Measurements from ENCODE around the gene MAGI3. TPM values are rescaled to one million over a fixed set of nuclear protein-coding genes. Genes with fewer than 3 reads are reported as not detected.
A peak's percentile ranks its signal among the peaks of the same experiment; 100 is the strongest.
"Not testable (repeated sequence)": the region's sequence is repeated elsewhere in the genome, so short reads cannot be mapped to it uniquely, and the experiment has no call there.

Gene MAGI3
- total RNA-seq, 1 experiment from 2014 or later = 8.7 TPM

DNA sequence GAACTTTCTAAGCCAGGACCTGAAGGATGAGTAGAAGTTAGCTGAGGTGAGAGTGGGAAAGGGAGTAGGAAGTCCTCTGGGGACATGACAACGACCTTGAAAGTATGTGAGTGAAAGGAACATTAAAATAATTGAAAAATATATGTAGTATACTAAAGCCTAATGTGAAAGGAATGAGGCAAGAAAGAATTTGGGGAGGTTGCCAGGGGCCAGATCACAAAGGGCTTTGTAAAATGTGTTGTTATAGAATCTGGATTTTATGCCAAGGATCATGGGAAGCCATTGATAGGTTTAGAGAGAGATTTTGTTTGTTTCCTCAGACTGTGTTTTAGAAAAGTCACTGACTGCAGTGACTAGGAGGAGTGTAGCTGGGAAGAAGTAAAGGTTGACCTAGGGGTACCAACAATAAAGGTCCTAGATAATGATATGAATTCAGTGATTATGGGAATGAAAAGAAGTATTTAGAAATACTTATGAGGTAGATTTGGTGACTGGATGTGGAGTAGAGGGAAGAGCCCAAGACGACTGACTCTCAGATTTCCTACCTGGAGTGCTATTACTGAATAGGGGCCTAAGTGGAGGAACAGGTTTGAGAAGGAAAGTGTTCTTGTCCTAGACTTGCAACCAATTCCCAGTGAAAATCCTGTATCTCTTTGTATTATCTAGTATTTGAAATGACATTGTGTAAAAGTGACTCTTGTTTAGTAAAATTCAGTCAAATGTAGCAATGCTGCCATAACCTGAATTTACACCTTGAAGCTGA, 189.1 kb downstream of the MAGI3 start:
- no peak for DNase-seq (ENCODE audit: low spot score)

DNA sequence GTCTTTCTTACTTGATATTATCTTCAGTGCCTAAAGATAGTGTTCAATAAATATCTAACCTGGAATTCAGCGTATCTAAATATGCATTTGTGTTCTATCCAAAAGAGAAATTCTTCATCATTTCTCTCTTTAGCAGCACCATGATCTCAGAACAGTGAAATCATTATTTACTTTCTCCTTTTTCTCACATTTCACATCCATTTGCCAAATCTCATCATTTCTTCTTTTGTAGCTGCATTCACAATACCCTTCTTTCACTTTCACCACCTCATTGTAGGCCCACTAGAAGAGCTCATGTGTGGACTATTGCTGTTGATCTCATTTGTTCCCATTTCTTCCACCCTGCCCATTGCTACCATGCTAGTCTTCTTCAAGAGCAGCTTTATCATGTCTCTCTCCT, 191.0 kb downstream of the MAGI3 start:
- DNase-seq (ENCODE audit: low spot score) = no peak

DNA sequence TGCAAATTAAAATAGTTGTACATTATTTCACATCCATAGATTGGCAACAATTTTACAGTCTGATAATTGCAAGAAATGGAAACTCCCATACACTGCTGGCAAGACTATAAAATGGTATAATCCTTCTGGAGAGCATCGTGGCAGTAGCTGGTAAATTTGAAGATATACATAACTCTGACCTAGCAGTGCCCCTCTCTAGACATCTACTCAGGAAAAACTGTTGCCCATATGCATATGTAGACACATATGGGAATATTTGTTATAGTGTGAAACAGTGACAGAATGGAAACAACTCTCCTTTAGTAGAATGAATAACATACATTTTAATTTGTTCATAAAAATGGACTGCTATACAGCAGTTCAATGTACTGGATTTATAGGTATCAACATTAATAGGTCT, 191.8 kb downstream of the MAGI3 start:
- no peak for DNase-seq (ENCODE audit: low spot score)

DNA sequence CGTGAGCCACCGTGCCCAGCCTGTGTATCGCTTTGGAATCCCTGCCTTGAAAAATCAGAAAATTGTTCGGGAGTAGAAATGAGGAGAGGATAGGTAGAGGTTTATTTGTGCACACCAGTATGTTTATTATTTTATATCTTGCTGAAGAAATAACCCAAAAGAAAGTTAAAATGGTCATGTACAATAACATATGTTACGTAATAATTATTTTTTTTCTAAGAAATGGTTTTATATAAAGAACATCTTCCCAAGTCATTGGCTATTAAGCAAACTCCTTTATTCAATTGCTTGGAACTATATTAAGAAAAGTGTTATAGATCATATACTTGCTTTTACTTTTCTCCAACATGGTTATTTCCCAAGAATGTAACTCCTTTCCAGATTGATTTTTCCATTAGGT, 197.2 kb downstream of the MAGI3 start:
- no peak for DNase-seq (ENCODE audit: low spot score)

DNA sequence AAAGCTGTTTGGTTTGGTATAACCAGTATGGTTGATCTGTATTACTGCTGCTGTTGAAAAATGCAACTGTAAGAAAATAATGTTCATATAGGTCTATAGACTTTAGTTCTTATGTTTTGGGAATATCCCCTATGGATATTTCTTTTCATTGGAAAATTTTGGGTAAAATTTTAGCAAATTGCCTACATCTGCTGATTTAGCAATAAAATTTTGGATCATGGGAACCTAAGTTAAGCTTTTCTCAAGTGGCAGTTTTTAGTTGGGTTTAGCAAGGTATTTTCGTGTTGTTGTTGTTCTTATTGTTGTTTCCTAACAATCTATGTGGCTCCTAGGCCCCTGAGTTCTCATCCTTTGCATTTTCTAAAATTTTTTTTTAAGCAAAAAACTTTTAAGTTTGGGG, 201.9 kb downstream of the MAGI3 start:
- DNase-seq (ENCODE audit: low spot score) = no peak

DNA sequence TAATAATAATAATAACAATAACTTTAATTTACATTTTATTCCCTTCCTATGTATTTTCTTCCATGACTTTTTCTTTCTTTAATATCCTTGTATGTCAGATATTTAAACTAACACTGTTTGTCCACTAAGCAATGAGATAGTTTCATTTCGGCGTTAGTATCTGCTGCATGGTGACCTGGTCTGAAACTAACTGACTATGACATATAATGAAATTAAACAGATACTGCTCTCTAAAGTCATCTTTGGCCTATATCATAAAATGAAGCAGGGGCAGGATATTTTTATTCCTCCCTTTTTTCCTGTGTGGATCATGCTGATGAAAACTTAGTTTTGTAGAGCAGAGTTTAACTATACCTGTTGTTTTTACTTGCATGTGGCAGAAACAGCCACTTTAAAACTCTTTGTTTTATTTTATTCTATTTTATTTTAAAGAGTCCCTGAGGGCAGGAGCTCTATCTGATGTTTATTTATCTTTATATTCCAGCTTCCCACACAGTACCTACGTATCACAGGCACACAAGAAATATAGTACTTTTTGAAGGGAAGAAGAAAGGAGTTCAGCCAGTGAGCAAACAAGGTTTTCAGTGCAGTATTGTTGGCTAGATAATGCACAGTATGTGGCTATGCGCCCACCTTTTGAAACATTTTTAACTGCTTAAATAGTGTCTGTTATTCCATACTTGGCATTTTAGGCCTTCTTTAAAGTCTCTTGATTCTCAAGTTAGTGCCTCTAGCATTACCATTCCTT, 203.4 kb downstream of the MAGI3 start:
- DNase-seq (ENCODE audit: low spot score) = no peak

DNA sequence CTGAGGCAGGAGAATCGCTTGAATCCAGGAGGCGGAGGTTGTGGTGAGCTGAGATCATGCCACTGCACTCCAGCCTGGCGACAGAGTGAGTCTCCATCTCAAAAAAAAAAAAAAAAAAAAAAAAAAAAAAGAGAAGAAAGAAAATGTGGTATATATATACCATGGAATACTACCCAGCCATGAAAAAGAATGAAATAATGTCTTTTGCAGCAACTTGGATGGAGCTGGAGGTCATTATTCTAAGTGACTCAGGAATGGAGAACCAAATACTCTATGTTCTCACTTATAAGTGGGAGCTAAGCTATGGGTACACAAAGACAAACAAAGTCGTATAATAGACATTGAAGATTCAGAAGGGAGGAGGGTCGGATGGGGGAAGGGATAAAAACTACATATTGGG, 214.2 kb downstream of the MAGI3 start:
- DNase-seq (ENCODE audit: low spot score) = not testable (repeated sequence)

DNA sequence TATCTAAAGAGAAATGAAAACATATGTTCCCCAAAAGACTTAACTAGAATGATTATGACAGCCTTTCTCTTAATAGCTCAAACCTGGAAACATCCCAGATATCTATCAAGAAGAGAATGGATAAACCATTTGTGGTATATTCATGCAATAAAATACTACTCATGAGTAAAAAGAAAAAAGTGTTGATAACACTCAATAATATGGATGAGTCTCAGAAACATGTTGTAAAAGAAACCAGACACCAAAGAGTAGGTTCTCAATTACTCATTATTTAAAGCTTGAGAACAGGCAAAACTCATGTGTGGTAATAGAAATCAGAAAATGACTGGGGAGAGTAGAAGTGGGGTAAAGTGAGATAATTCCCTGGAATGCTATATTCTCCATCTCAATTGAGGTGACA, 214.8 kb downstream of the MAGI3 start:
- no peak for DNase-seq (ENCODE audit: low spot score)

DNA sequence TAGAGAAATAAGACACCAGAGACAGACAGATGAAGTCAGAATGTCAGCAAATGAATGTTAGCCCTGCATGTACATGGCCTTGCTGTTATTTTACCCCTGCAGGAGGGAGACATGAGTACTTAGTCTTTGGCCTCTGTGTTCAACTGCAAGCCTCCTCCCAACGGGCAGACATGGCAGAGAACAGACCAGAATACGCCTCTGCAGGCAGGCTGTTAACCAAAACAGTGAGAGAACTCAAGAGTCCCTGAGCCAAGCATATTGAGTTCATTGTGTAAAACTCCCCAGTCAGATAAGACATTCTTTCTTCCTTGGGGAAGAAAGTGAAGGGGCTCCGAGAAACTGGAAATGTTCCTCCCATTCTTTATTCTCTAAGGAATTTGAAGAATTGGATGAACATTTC, 218.1 kb downstream of the MAGI3 start:
- no peak for DNase-seq (ENCODE audit: low spot score)

DNA sequence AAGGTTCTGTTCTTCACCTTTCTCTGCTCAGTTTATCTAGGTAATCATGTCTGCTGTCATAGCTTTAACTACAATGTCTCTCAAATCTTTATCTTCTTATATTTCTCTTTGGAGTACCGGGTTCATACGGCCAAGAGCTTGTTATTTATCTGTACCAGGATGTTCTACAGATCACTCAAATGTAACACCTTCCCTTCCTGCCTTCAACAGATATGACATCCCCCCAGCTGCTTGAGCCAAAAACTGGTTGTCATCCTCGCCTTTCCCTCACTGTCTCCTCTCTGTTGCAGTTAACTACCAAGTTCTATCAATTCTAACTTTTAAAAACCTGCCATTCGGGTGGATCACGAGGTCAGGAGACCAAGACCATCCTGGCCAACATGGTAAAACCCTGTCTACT, 220.1 kb downstream of the MAGI3 start:
- no peak for DNase-seq (ENCODE audit: low spot score)

DNA sequence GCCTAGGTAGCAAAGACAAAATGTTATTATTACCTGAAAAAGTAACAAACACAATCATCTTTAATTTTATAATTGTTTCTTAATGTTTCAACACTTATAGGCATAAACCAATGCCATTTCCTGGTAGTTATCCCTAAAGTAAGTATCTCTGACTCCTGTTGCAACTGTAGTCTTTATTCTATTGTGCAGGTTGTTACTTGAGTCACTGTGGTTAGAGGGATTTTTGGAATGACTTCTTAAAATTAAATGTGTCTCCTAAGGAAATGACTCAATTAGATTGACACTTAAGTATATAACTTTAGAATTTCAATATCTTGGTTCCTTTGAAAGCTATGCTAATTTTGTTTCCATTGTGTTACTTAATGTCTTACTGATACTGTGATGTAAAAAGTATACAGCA, 225.1 kb downstream of the MAGI3 start:
- peak; percentile 54 for DNase-seq (ENCODE audit: low spot score)

DNA sequence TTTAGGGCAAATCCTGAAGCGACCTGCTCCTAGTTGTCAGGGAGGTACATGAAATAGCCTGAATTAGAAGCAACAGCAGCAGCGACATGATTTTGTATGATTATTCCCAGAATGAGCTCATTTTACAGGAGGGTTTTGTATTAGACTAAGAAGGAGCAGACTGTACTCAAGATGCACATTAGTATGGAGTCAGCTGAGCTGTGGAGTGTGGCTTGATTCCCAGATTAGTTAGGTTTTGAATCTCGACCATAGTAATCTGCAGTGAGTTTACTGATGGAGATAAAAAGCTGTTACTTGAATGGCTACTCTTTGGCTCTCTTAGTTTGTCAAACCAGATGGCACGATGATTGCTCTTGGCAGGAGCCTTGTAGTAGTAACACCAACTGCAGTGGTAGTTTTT, 225.8 kb downstream of the MAGI3 start:
- DNase-seq (ENCODE audit: low spot score) = no peak

DNA sequence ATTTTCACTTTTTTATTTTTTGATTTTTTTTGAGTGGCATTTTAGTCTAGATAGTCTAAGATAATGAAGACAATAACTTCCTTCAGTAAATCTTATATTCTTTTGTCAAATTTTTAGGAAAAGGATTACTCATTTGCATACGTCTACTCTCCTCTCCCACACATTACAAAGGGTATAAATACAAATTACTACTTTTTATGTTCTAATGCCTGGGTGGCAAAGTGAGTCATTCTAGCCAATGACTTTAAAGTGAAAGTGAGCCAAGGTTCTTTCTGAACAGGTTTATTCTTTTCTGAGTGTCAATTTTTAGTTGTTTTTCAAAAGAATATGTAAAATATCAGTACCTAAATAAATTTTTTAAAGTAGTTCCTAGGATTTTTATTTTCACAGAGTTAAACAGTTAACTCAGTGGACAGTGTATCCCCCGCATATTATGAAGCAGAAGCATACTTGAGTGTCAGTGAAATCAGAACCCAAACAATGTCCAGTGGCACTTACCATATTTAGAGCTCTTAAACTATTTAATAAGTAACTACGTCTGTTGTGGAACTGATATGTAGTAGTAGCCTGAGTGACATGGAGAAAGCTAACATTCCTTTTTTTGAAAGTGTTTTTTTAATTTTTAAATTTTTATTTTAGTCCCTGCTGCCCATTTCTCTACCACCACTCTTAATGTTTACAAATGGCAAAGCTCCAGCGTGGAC, 227.3 kb downstream of the MAGI3 start:
- no peak for DNase-seq (ENCODE audit: low spot score)

DNA sequence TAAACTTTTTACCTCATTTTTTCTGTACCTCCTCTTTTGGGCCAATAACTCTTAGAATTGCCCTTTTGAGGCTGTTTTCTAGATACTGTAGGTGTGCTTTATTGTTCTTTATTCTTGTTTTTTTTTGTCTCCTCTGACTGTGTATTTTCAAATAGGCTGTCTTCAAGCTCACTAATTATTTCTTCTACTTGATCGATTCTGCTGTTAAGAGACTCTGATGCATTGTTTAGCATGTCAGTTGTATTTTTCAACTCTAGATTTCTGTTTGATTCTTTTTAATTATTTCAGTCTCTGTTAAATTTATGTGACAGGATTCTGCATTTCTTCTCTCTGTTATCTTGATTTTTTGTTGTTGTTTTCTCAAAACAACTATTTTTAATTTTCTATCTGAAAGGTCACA, 238.7 kb downstream of the MAGI3 start:
- no peak for DNase-seq (ENCODE audit: low spot score)

DNA sequence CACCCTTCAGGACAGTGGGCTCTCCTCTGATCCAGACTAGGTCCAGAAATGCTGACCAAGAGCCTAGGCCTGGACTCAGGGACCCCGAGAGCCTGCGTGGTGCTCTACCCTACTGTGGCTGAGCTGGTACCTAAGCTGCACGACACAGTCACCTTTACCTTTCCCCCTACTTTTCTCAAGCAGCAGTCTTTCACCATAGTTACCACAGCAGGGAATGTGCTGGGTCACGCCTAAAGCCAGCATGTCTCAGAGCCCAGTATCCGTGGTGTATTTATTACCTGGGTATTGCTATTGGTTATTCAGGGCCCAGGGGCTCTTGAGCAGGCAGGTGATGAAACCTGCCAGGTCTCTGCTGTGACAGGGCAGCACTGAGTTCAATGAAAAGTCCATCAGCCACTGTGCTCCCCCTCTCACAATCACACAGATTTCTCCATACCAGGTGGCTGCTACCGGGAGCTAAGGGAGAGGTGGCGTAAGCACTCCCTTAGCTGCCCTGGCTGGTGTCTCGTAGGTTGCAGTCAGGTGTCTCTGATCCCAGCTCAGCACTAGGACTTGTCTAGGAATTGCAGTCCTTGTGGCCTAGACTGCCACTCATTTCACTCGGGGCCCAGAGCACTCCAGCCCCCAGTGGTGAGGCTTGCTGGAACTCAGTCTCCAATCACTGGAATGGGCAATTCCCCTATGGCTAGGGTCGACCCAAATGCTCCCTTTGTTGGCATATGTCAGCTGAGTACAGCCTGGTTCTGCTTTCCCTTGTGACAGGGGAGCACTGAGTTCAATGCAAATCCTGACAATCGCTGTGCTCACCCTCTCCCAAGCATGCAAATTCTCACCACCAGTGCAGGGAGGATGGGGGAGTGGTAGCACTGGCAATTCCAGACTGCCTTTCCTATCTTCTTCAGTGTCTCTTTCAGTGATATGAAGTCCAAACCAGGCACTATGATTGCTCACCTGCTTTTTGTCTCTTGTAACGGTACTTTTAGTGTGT, 240.3 kb downstream of the MAGI3 start:
- no peak for DNase-seq (ENCODE audit: low spot score)

DNA sequence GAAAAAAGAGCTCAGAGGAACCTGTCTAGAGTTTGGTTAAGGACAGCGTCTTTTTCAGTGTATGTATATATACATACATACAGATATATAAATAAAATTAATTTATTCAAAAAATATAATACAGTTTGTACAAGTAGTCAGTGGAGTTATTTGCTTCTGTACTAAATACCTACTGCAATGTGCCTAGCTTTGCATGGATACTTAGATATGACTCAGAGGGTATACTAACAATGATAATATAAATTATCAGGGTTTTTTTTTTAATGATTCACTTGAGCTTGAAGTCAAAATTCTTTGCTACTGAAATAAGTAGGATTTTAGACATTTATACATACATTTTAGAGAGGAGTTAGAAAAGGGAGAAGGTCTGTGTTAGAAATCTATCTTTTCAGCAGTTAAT, 251.1 kb downstream of the MAGI3 start:
- DNase-seq (ENCODE audit: low spot score) = no peak

DNA sequence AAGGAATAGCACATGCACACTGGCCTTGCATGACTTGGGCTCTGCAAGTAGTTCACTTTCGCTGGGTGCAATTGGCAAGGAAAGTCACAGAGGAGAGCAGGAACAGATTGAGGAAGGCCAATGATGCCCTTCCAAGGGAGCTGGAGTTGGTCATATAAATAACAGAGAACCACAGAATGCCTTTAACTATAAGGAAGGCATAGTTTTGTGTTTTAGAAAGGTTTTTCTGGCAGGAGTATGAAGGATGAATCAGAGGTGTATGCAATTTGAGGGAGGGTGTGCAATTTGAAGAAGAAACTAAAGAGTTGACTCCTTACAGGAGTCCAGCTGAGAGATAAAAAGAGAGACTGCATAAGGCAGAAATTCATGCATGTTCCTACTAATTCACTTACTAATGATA, 256.8 kb downstream of the MAGI3 start:
- no peak for DNase-seq (ENCODE audit: low spot score)

DNA sequence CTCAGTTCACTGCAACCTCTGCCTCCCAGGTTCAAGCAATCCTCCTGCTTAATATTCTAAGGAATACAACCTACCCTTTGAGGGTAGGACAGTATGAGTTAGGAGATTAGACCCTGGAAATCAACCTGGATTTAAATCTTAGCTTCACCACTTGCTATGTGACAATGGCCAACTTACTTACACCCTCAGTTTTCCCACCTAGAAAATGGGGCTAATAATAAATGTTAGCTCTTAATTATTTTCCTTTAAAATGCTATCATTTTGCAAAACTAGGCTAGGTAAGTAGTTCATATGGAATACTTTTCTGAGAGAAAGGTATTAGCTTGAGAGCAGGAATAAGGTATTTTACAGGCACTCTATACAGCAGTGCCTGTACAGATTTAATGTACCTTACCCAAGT, 258.2 kb downstream of the MAGI3 start:
- DNase-seq (ENCODE audit: low spot score) = no peak

DNA sequence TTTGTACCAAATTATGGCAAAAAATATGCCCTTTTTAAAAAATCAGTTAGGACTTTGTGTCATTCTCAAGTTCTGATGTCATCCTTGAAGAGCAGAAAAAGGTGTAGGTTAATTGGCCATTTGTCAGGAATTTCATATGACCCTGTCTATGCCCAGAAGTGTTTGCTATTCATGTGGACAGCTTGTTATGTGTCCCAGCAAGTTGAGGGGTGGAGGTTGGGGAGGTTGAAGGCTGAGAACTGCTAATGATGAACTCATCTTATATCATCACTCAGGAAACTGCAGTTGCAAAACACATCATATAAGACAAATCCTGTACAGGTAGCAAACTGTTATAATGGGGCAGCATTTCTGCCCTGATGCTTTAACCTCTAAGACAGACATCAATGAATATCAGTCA, 262.5 kb downstream of the MAGI3 start:
- no peak for DNase-seq (ENCODE audit: low spot score)

DNA sequence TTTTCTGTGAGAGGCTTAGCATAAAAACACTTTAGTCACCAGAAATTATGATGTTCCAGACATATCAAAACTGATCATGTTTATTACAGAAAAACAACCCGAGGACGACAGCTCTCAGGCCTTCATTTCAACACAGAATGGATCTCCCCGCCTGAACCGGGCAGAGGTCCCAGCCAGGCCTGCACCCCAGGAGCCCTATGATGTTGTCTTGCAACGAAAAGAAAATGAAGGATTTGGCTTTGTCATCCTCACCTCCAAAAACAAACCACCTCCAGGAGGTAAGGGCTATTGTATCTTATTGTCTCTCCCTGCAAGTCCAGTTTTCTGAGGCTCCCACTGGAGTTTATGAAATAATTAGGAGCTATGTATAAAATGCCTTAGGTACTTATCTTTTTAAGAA, 263.4 kb downstream of the MAGI3 start:
- DNase-seq (ENCODE audit: low spot score) = no peak

DNA sequence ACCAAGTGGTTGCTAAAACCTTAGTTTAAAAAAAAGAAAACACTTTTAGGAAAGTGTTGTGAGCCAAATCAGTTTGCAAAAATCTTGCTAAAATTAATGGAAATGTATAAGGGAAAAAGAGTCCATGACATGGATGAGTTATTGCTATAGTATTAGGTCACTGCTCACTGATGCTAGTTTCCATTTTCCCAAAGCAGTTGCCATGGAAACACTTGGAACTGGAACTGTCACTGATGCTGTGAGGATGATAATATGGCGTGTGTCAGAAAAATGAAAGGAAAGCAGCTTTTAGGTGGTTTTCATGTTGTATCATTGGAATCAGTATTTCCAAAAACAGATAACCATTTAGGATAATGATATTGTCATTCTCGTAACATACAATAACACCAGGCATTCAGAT, 264.6 kb downstream of the MAGI3 start:
- no peak for DNase-seq (ENCODE audit: low spot score)

DNA sequence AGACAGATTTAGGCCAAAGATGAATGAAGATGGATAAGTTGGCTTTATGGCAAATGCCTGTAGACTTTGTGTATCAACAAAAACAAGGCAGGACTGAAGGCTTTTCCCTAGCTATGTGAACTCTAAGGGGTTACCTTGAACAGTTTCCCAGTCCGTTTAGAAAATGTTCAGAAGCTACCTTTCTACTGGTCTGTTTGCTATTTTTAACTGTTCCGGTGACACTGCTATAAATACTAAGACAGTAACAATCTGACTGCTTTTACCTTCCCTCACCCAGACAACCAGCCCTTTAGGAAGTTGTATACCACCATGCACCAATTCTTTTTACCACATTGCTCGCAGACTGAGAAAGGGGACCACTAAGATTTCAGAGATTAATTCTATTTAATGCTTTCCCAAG, 266.8 kb downstream of the MAGI3 start:
- no peak for DNase-seq (ENCODE audit: low spot score)

Data from A172 (cell line).